ENCODE measurements around the gene PPFIBP2.

The PPFIBP2 gene

GRCh38 chr11:7540830-7541555 is 27.2 kb downstream of the PPFIBP2 start:
- H3K4me3 ChIP-seq (ENCODE audit: low read depth, low read length): no peak overlapping the region
- TF ChIP-seq CTCF (IDR thresholded peaks at IDR 0.05; ENCODE audit: low read depth, low read length): no peak

GRCh38 chr11:7543302-7543701 is 29.5 kb downstream of the PPFIBP2 start:
- no peak overlapping the region for H3K4me3 ChIP-seq (ENCODE audit: low read depth, low read length)
- TF ChIP-seq CTCF (IDR thresholded peaks at IDR 0.05; ENCODE audit: low read depth, low read length): no peak

- no peak overlapping the region for H3K4me3 ChIP-seq (ENCODE audit: low read depth, low read length)
- no peak for TF ChIP-seq CTCF (IDR thresholded peaks at IDR 0.05; ENCODE audit: low read depth, low read length)
Observed at GRCh38 chr11:7544021-7544420, 30.2 kb downstream of the PPFIBP2 start.

GRCh38 chr11:7545611-7546010 is 31.8 kb downstream of the PPFIBP2 start:
- no peak for TF ChIP-seq CTCF (IDR thresholded peaks at IDR 0.05; ENCODE audit: low read depth, low read length)
- H3K4me3 ChIP-seq (ENCODE audit: low read depth, low read length): no peak overlapping the region

- no peak overlapping the region for H3K4me3 ChIP-seq (ENCODE audit: low read depth, low read length)
- TF ChIP-seq CTCF (IDR thresholded peaks at IDR 0.05; ENCODE audit: low read depth, low read length): no peak
Observed at GRCh38 chr11:7546324-7546791, 32.6 kb downstream of the PPFIBP2 start.

GRCh38 chr11:7547687-7548086 is 33.9 kb downstream of the PPFIBP2 start:
- TF ChIP-seq CTCF (IDR thresholded peaks at IDR 0.05; ENCODE audit: low read depth, low read length): no peak
- H3K4me3 ChIP-seq (ENCODE audit: low read depth, low read length): no peak overlapping the region

GRCh38 chr11:7548659-7549274 is 35.0 kb downstream of the PPFIBP2 start:
- no peak for TF ChIP-seq CTCF (IDR thresholded peaks at IDR 0.05; ENCODE audit: low read depth, low read length)
- H3K4me3 ChIP-seq (ENCODE audit: low read depth, low read length): no peak overlapping the region

All from WI38 (cell line).